HG02943 (cell line): ENCODE data around the gene TAOK2.

Source experiments
- ATAC-seq: cut with Tn5 transposase; IDR thresholded peaks from one replicate; pipeline ENCODE4 v1.9.1; 2021; ENCODE audit warnings: mild to moderate bottlenecking, low read depth, moderate library complexity; ENCODE audit not compliant: unreplicated experiment

The TAOK2 gene

GRCh38 chr16:29962344-29962994 is 11.2 kb upstream of the TAOK2 start:
- no peak for ATAC-seq

GRCh38 chr16:29963021-29963743 is 10.5 kb upstream of the TAOK2 start:
- no peak for ATAC-seq

- no peak for ATAC-seq
Measured at GRCh38 chr16:29968205-29968604, 5.5 kb upstream of the TAOK2 start.

GRCh38 chr16:29971304-29971703 is 2.4 kb upstream of the TAOK2 start:
- ATAC-seq: no peak

- ATAC-seq: no peak
Measured at GRCh38 chr16:29972500-29972899, 1.2 kb upstream of the TAOK2 start.

- no peak for ATAC-seq
Measured at GRCh38 chr16:29972992-29973383, 680 bp upstream of the TAOK2 start.

GRCh38 chr16:29974291-29975133 is 844 bp downstream of the TAOK2 start:
- ATAC-seq: no peak

- ATAC-seq: no peak
Measured at GRCh38 chr16:29975134-29975538, 1.5 kb downstream of the TAOK2 start.

- no peak for ATAC-seq
Measured at GRCh38 chr16:29975811-29976511, 2.3 kb downstream of the TAOK2 start.

GRCh38 chr16:29977063-29977825 is 3.6 kb downstream of the TAOK2 start:
- ATAC-seq: no peak

- no peak for ATAC-seq
Measured at GRCh38 chr16:29978081-29978480, 4.4 kb downstream of the TAOK2 start.

GRCh38 chr16:29978564-29979270 is 5.0 kb downstream of the TAOK2 start:
- no peak for ATAC-seq

GRCh38 chr16:29982560-29983419 is 9.1 kb downstream of the TAOK2 start:
- ATAC-seq: no peak

GRCh38 chr16:29983420-29984136 is 9.9 kb downstream of the TAOK2 start:
- ATAC-seq: no peak

GRCh38 chr16:29984137-29984763 is 10.6 kb downstream of the TAOK2 start:
- ATAC-seq: no peak

GRCh38 chr16:29984764-29985147 is 11.1 kb downstream of the TAOK2 start:
- no peak for ATAC-seq

- ATAC-seq: no peak
Measured at GRCh38 chr16:29985271-29985811, 11.7 kb downstream of the TAOK2 start.
